Measurements from ENCODE around the gene EFNA5.

- TF ChIP-seq CTCF (IDR thresholded peaks at IDR 0.05) = no peak
- TF ChIP-seq ZFX (IDR thresholded peaks at IDR 0.05; ENCODE audit: borderline replicate concordance) = no peak
Measured at GRCh38 chr5:107500840-107501239, 169.9 kb downstream of the EFNA5 start.

All from 22Rv1 (cell line).